IMR-90 (cell line): ENCODE measurements around the gene SRGAP3. TPM values are rescaled to one million over a fixed set of nuclear protein-coding genes. Genes with fewer than 3 reads are reported as not detected.

Experiments used
- ATAC-seq: fragments of 200-7000 bp; cut with Tn5 transposase; 2 replicates; pipeline ENCODE4 v1.9.1; 2020; ENCODE audit warnings: low read depth, mild to moderate bottlenecking, moderate library complexity
- BruUV-seq: library from RNA; stranded (reverse); fragments of 400-500 nt; replicated peaks from 2 replicates; lab custom pipeline; 2021; lab: Mats Ljungman, UMichigan
- CTCF ChIA-PET: fragments of 300-600 bp; formaldehyde crosslinking; extraction: SDS; loops from one replicate; lab custom pipeline; 2021; ENCODE audit warnings: antibody characterized with exemption; lab: Yijun Ruan, JAX
- POLR2A ChIA-PET: fragments of 300-600 bp; sonication (Branson Sonifier 250); formaldehyde crosslinking; loops from one replicate; lab custom pipeline; 2022; ENCODE audit warnings: antibody characterized with exemption; ENCODE audit not compliant: unreplicated experiment; lab: Charles Lee
- DNase-seq: peaks from one replicate; pipeline ENCODE4 v3.0.0; 2013
- H2AFZ ChIP-seq: replicated peaks from 2 replicates; pipeline ENCODE3; 2013; ENCODE audit warnings: low read length, mild to moderate bottlenecking; ENCODE audit not compliant: poor library complexity
- H2AK5ac ChIP-seq: 2 replicates; pipeline ENCODE4 v1.6.1; 2013; ENCODE audit warnings: low read depth, low read length, inconsistent platforms
- H2AK9ac ChIP-seq: replicated peaks from 2 replicates; pipeline ENCODE3; 2013; ENCODE audit warnings: mild to moderate bottlenecking, low read depth, low read length, moderate library complexity; ENCODE audit not compliant: poor library complexity
- H2BK120ac ChIP-seq: 2 replicates; pipeline ENCODE4 v1.6.1; 2013; ENCODE audit warnings: low read depth, low read length, inconsistent platforms
- H2BK15ac ChIP-seq: 3 replicates; pipeline ENCODE4 v1.6.1; 2013; ENCODE audit warnings: low read depth, low read length, inconsistent platforms
- H2BK20ac ChIP-seq: 2 replicates; pipeline ENCODE4 v1.6.1; 2013; ENCODE audit warnings: low read depth, mild to moderate bottlenecking, inconsistent platforms, low read length, moderate library complexity
- H2BK5ac ChIP-seq: 2 replicates; pipeline ENCODE4 v1.6.1; 2013; ENCODE audit warnings: mild to moderate bottlenecking, low read depth, low read length, inconsistent platforms; ENCODE audit not compliant: poor library complexity, severe bottlenecking
- H3K14ac ChIP-seq: replicated peaks from 2 replicates; pipeline ENCODE4 v1.6.1; 2013; ENCODE audit warnings: low read depth, low read length, inconsistent platforms
- H3K18ac ChIP-seq: 2 replicates; pipeline ENCODE4 v1.6.1; 2013; ENCODE audit warnings: low read depth, low read length, control low read depth
- H3K23ac ChIP-seq: 2 replicates; pipeline ENCODE4 v1.6.1; 2013; ENCODE audit warnings: low read depth, low read length, inconsistent platforms
- H3K27ac ChIP-seq: 2 replicates; pipeline ENCODE4 v1.5.1; 2013; ENCODE audit warnings: mild to moderate bottlenecking, control low read depth, low read length; ENCODE audit not compliant: insufficient read depth
- H3K27me3 ChIP-seq: 2 replicates; pipeline ENCODE4 v1.6.1; 2013; ENCODE audit warnings: low read length; ENCODE audit not compliant: control insufficient read depth, insufficient read depth
- H3K36me3 ChIP-seq: 2 replicates; pipeline ENCODE4 v1.6.1; 2013; ENCODE audit warnings: low read length, mixed read lengths; ENCODE audit not compliant: control insufficient read depth, insufficient read depth
- H3K4ac ChIP-seq: 2 replicates; pipeline ENCODE4 v1.6.1; 2013; ENCODE audit warnings: low read depth, low read length, inconsistent platforms
- H3K4me1 ChIP-seq: 2 replicates; pipeline ENCODE4 v1.6.1; 2013; ENCODE audit warnings: low read length, mixed read lengths; ENCODE audit not compliant: control insufficient read depth, insufficient read depth
- H3K4me2 ChIP-seq: 2 replicates; pipeline ENCODE4 v1.6.1; 2013; ENCODE audit warnings: low read depth, mild to moderate bottlenecking, control low read depth, low read length, moderate library complexity
- H3K4me3 ChIP-seq: 2 replicates; pipeline ENCODE4 v1.5.1; 2013; ENCODE audit warnings: low read depth, mild to moderate bottlenecking, control low read depth, low read length, moderate library complexity; ENCODE audit not compliant: insufficient read depth
- H3K56ac ChIP-seq: 2 replicates; pipeline ENCODE4 v1.6.1; 2013; ENCODE audit warnings: low read length, inconsistent platforms; ENCODE audit not compliant: insufficient read depth; ENCODE audit errors: extremely low read depth
- H3K79me1 ChIP-seq, 2 experiments: 2 replicates each; pipeline ENCODE4 v1.6.1; 2013; ENCODE audit warnings: low read length in 2 of 2, inconsistent platforms in 1 of 2, low read depth in 1 of 2
- H3K9ac ChIP-seq: 2 replicates; pipeline ENCODE4 v1.6.1; 2013; ENCODE audit warnings: low read depth, low read length, control low read depth
- H3K9me1 ChIP-seq: 2 replicates; pipeline ENCODE4 v1.6.1; 2013; ENCODE audit warnings: low read length, inconsistent platforms; ENCODE audit not compliant: insufficient read depth
- H3K9me3 ChIP-seq: 2 replicates; pipeline ENCODE4 v1.6.1; 2013; ENCODE audit warnings: low read length; ENCODE audit not compliant: control insufficient read depth, insufficient read depth
- H4K20me1 ChIP-seq: 2 replicates; pipeline ENCODE4 v1.6.1; 2013; ENCODE audit warnings: low read length, inconsistent platforms; ENCODE audit not compliant: insufficient read depth
- H4K5ac ChIP-seq: 2 replicates; pipeline ENCODE4 v1.6.1; 2013; ENCODE audit warnings: mild to moderate bottlenecking, low read depth, low read length, control low read depth
- H4K8ac ChIP-seq, 2 experiments: 2 replicates each; pipeline ENCODE4 v1.6.1; 2013; ENCODE audit warnings: low read depth in 2 of 2, low read length in 2 of 2, control low read depth in 1 of 2, inconsistent platforms in 1 of 2
- H4K91ac ChIP-seq: 2 replicates; pipeline ENCODE4 v1.6.1; 2013; ENCODE audit warnings: low read depth, low read length, inconsistent platforms; ENCODE audit not compliant: insufficient read depth
- RAD21 ChIP-seq: IDR thresholded peaks from 2 replicates; pipeline ENCODE4 v1.6.1; 2012; ENCODE audit warnings: low read length, improper control_type of control experiment
- WGBS, 2 experiments: methylation state at CpG; one replicate each; pipeline versions ENCODE4 v1.1.5 to v1.1.7; 2013; ENCODE audit warnings: missing lambda C conversion rate in 2 of 2; ENCODE audit not compliant: insufficient read length in 1 of 2; ENCODE audit errors: extremely low coverage in 2 of 2; 5-methylcytosine and 5-hydroxymethylcytosine counted together
- dilution Hi-C: fragments of 300-500 bp; cut with HindIII; formaldehyde crosslinking; loops from one replicate; pipeline ENCODE4 v1.14.3; 2018; ENCODE audit warnings: low sequenced_read_pairs; ENCODE audit not compliant: unreplicated experiment
- in situ Hi-C: fragments of 300-500 bp; cut with MboI; formaldehyde crosslinking; loops from 3 replicates; pipeline ENCODE4 v1.14.3; 2019; ENCODE audit warnings: low sequenced_read_pairs, inconsistent platforms, mixed read lengths
- intact Hi-C: fragments of 100-400 bp; cut with micrococcal nuclease; formaldehyde crosslinking; loops from 2 replicates; pipeline ENCODE4 v1.10.0; 2022
- polyA plus RNA-seq, 3 experiments: library from polyadenylated mRNA; depleted of rRNA; stranded (reverse); fragments of >200 nt; gene quantifications; 2 replicates each; pipeline ENCODE4 v1.2.3, GENCODE V29; 2012; ENCODE audit warnings: low replicate concordance in 1 of 3
- total RNA-seq: library from RNA; depleted of rRNA; stranded (reverse); fragments of >200 nt; gene quantifications from 2 replicates; pipeline ENCODE4 v1.2.3, GENCODE V29; 2012

The SRGAP3 gene
- total and polyA plus RNA-seq, 2 of the 4 experiments (the other 2 are of a cell fraction): 0.68 to 1.4 TPM

DNA sequence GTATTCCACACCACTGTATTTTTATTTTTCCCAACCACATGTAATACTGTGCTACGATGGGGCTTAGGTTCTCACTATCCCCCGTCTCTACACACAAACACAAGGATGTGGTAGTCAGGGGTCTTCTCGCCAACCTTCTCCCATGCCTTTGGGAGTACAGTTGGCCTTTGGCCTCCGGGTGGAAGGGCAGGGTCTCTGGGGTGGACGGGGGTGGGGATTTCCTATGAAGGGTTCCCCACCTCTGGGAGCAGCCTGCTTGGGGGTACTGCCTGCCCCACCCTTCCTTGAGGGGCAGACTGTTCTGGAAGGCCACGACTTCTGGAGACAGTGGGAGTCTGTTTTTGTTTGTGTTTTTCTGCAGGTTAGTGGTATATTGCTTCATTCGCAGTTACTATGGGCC is 264.9 kb downstream of the SRGAP3 start:
- no peaks in the 10 kb centered on the region for H4K20me1 ChIP-seq
- no peak overlapping the region for H3K4ac ChIP-seq
- no peak overlapping the region for H2AK5ac ChIP-seq
- no peak overlapping the region for H2BK120ac ChIP-seq
- no peak for TF ChIP-seq RAD21
- no peak overlapping the region for H2AK9ac ChIP-seq
- no peak for ATAC-seq
- H3K56ac ChIP-seq: no peak overlapping the region
- no peaks in the 10 kb centered on the region for H3K4me1 ChIP-seq
- no peak overlapping the region for H2BK15ac ChIP-seq
- no peak overlapping the region for H3K23ac ChIP-seq
- H3K36me3 ChIP-seq: no peaks in the 10 kb centered on the region
- no peak overlapping the region for H3K18ac ChIP-seq
- no peaks in the 10 kb centered on the region for H3K79me1 ChIP-seq
- H3K27ac ChIP-seq: no peak overlapping the region
- in situ Hi-C loops: no loop called here
- no peaks in the 10 kb centered on the region for H3K9me1 ChIP-seq
- ChIA-PET POLR2A (no interaction called here), CTCF (interaction anchor here (1.5 kb wide), 1 partner anchor 215 kb away, joined by 3 read pairs; the partner anchor contains the start of gene OXTR)
- H3K14ac ChIP-seq: no peak overlapping the region
- H3K4me3 ChIP-seq: no peak overlapping the region
- no peak overlapping the region for H3K4me2 ChIP-seq
- BruUV-seq: no TSS peak
- H4K8ac ChIP-seq: no peak overlapping the region
- no peak overlapping the region for H2BK5ac ChIP-seq
- peaks cover 5% of the 10 kb centered on the region for H3K27me3 ChIP-seq
- no CpG with 5 or more reads among the region's 7 CpGs for WGBS, 2 experiments
- H3K9me3 ChIP-seq: no peaks in the 10 kb centered on the region; the same call in 1 of the 2 replicates
- intact Hi-C loops: no loop called here
- H4K5ac ChIP-seq: no peak overlapping the region
- H4K91ac ChIP-seq: no peak overlapping the region
- H3K9ac ChIP-seq: no peak overlapping the region
- no peak for DNase-seq
- no peak overlapping the region for H2BK20ac ChIP-seq
- dilution Hi-C loops: no loop called here
- no peak overlapping the region for H2AFZ ChIP-seq
